Lower leg skin (tissue), 3 donors: Measurements from ENCODE around the gene RFK.

ENCODE experiments used
- CTCF ChIP-seq, 3 donors: fragments of 450-650 bp; IDR thresholded peaks; one replicate each; pipeline ENCODE4 v1.5.1; 2016; ENCODE audit warnings: antibody characterized with exemption in 3 of 3, mild to moderate bottlenecking in 3 of 3, moderate library complexity in 2 of 3
- POLR2A ChIP-seq, 2 donors: fragments of 450-650 bp; IDR thresholded peaks; one replicate each; pipeline ENCODE4 v1.6.1; 2016 to 2017; ENCODE audit warnings: antibody characterized with exemption in 2 of 2, mild to moderate bottlenecking in 1 of 2, moderate library complexity in 1 of 2

DNA sequence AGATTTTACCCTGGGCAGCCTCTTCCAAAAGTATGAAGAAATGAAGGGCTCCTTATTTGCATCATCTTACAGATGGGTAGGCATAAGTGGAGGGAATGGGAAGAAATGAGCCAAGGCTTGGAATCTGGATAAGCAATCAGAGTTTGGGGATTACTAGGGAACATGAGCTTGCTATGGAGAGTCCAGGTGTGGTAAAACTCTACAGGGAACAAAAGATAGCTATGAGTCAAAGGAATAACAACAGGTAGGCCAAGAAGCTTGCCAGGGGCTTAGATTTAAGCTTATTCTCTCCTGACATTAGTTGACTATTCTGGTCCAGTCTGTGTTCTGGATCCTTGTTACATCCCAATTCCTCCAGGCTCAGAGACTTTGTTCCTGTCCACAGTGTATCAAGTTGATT, 16.4 kb downstream of the RFK start:
- TF ChIP-seq POLR2A (IDR thresholded peaks at IDR 0.05) (no peak), CTCF (IDR thresholded peaks at IDR 0.05) (no peak)
